GM12878 (cell line): Measurements from ENCODE around the gene WWC2. TPM values are rescaled to one million over a fixed set of nuclear protein-coding genes. Genes with fewer than 3 reads are reported as not detected.
"Not testable (repeated sequence)": the region's sequence is repeated elsewhere in the genome, so short reads cannot be mapped to it uniquely, and the experiment has no call there.

ENCODE experiments used
- ATAC-seq: fragments of 200-7000 bp; cut with Tn5 transposase; 3 replicates; pipeline ENCODE4 v1.9.1; 2020; ENCODE audit warnings: mild to moderate bottlenecking, moderate library complexity
- BruUV-seq: library from RNA; stranded (reverse); fragments of 400-500 nt; replicated peaks from 2 replicates; lab custom pipeline; 2021; lab: Mats Ljungman, UMichigan
- CTCF ChIA-PET: fragments of 300-600 bp; sonication (Branson Sonifier 250); formaldehyde crosslinking; extraction: SDS; loops from one replicate; lab custom pipeline; 2021; ENCODE audit warnings: inconsistent platforms; lab: Yijun Ruan, JAX
- POLR2A ChIA-PET: fragments of 350-600 bp; formaldehyde crosslinking; extraction: SDS; loops from one replicate; lab custom pipeline; 2021; ENCODE audit warnings: inconsistent platforms; lab: Charles Lee
- RAD21 ChIA-PET: fragments of 300-600 bp; sonication (Branson Sonifier 250); formaldehyde crosslinking; loops from one replicate; lab custom pipeline; 2023; ENCODE audit warnings: antibody characterized with exemption; ENCODE audit not compliant: unreplicated experiment; lab: Charles Lee
- SMC1A ChIA-PET: fragments of 300-600 bp; sonication (Branson Sonifier 250); formaldehyde crosslinking; loops from one replicate; lab custom pipeline; 2023; ENCODE audit not compliant: unreplicated experiment, uncharacterized antibody; lab: Charles Lee
- DNase-seq: peaks from one replicate; pipeline ENCODE4 v3.0.0-alpha.2; 2011; ENCODE audit warnings: low read depth, low spot score
- FAIRE-seq: peaks from 3 replicates; lab custom pipeline; 2011; peaks lifted over from hg19 to GRCh38; lab: Jason Lieb, UNC
- H2AFZ ChIP-seq: 2 replicates; pipeline ENCODE4 v1.6.0; 2011; ENCODE audit warnings: low read depth, low read length, control low read depth; ENCODE audit not compliant: control insufficient read depth
- H3K27ac ChIP-seq: 2 replicates; pipeline ENCODE4 v1.5.1; 2011; ENCODE audit warnings: control low read depth; ENCODE audit not compliant: control insufficient read depth, insufficient read depth
- H3K27me3 ChIP-seq, 2 experiments: replicated peaks in 1 of 2; 2 replicates each; pipeline versions ENCODE4 v1.6.0 to v1.6.1; 2011; ENCODE audit warnings: low read length in 1 of 2; ENCODE audit not compliant: control insufficient read depth in 2 of 2, insufficient read depth in 2 of 2
- H3K36me3 ChIP-seq, 2 experiments: 2 replicates each; pipeline ENCODE4 v1.5.1; 2011; ENCODE audit warnings: low read length in 1 of 2; ENCODE audit not compliant: control insufficient read depth in 2 of 2, insufficient read depth in 2 of 2
- H3K4me1 ChIP-seq: 2 replicates; pipeline ENCODE4 v1.6.1; 2011; ENCODE audit warnings: mild to moderate bottlenecking, low read length, moderate library complexity, mixed read lengths; ENCODE audit not compliant: control insufficient read depth, insufficient read depth
- H3K4me2 ChIP-seq: 2 replicates; pipeline ENCODE4 v1.6.0; 2011; ENCODE audit warnings: control low read depth; ENCODE audit not compliant: control insufficient read depth, insufficient read depth
- H3K4me3 ChIP-seq: fragments of 200-600 bp; sonication (generic); 2 replicates; pipeline ENCODE4 v1.5.1; 2016
- H3K79me2 ChIP-seq: 2 replicates; pipeline ENCODE4 v1.6.0; 2011; ENCODE audit warnings: low read length; ENCODE audit not compliant: control insufficient read depth, insufficient read depth
- H3K9ac ChIP-seq: 2 replicates; pipeline ENCODE4 v1.8.0; 2011; ENCODE audit warnings: low read length, control low read depth, mixed read lengths; ENCODE audit not compliant: control insufficient read depth, insufficient read depth
- H3K9me3 ChIP-seq: replicated peaks from 3 replicates; pipeline ENCODE4 v1.5.1; 2011; ENCODE audit warnings: mild to moderate bottlenecking, low read length; ENCODE audit not compliant: control insufficient read depth, insufficient read depth
- H4K20me1 ChIP-seq: 2 replicates; pipeline ENCODE4 v1.6.0; 2011; ENCODE audit not compliant: control insufficient read depth, insufficient read depth
- BACH1 ChIP-seq: fragments of 450-650 bp; IDR thresholded peaks from 2 replicates; pipeline ENCODE4 v1.6.1; 2017; ENCODE audit warnings: mild to moderate bottlenecking, borderline replicate concordance
- EZH2 ChIP-seq: IDR thresholded peaks from 2 replicates; pipeline ENCODE4 v1.6.1; 2012; ENCODE audit warnings: low read depth, mild to moderate bottlenecking, control low read depth, inconsistent platforms, low read length, borderline replicate concordance; ENCODE audit not compliant: control insufficient read depth
- HDAC6 ChIP-seq: fragments of 200-600 bp; sonication (generic); IDR thresholded peaks from one replicate; pipeline ENCODE4 v1.8.0; 2017; ENCODE audit warnings: antibody characterized with exemption; ENCODE audit not compliant: unreplicated experiment
- NR2C1 ChIP-seq: fragments of 450-650 bp; IDR thresholded peaks from 2 replicates; pipeline ENCODE4 v1.6.1; 2017; ENCODE audit warnings: antibody characterized with exemption, mild to moderate bottlenecking, moderate library complexity
- RAD51 ChIP-seq: fragments of 450-650 bp; IDR thresholded peaks from 2 replicates; pipeline ENCODE4 v1.6.1; 2016; ENCODE audit warnings: moderate library complexity, mild to moderate bottlenecking, inconsistent platforms
- TCF7 ChIP-seq: IDR thresholded peaks from 2 replicates; pipeline ENCODE4 v1.6.1; 2014; ENCODE audit warnings: antibody characterized with exemption, borderline replicate concordance
- ZNF687 ChIP-seq: fragments of 450-650 bp; IDR thresholded peaks from 2 replicates; pipeline ENCODE4 v1.6.1; 2017; ENCODE audit warnings: mild to moderate bottlenecking, moderate library complexity
- WGBS: methylation state at CpG from one replicate; pipeline ENCODE4 v1.1.6; 2016; ENCODE audit warnings: low lambda C conversion rate; ENCODE audit not compliant: insufficient replicate concordance, insufficient coverage; ENCODE audit errors: missing lambda C conversion rate; 5-methylcytosine and 5-hydroxymethylcytosine counted together
- in situ Hi-C: fragments of 300-500 bp; cut with MboI; formaldehyde crosslinking; loops from 9 replicates; pipeline ENCODE4 v1.14.3; 2018; ENCODE audit warnings: mixed read lengths
- intact Hi-C: fragments of 100-400 bp; cut with micrococcal nuclease; formaldehyde crosslinking; loops from one replicate; pipeline ENCODE4 v1.14.2; 2022; ENCODE audit not compliant: unreplicated experiment
- polyA plus RNA-seq, 11 experiments: library from polyadenylated mRNA; depleted of rRNA in 4 of 11; unstranded in 6 of 11; stranded (reverse) in 5 of 11; fragments of >200 nt; fragmentation: Nextera tagmentation in 4 of 11; fragmentation: Illumina TruSeq in 1 of 11; extraction: Ambion mirVana in 4 of 11; extraction: Trizol in 1 of 11; gene quantifications; 1 replicate in 1 of 11; 2 replicates in 10 of 11; pipeline versions ENCODE4 v1.2.1 to v1.2.3, GENCODE V29; 2011 to 2016; ENCODE audit warnings: inconsistent platforms in 2 of 11, missing spikeins in 2 of 11, low read depth in 1 of 11
- total RNA-seq, 4 experiments: library from RNA; depleted of rRNA in 3 of 4; stranded (reverse); fragments of >200 nt in 3 of 4; fragmentation: Illumina TruSeq in 1 of 4; extraction: Trizol in 1 of 4; gene quantifications; 2 replicates each; pipeline versions ENCODE4 v1.2.1 to v1.2.3, GENCODE V29; 2013 to 2021
- TF ChIP-seq, protein P1 (sequence below): fragments of 450-650 bp; IDR thresholded peaks from 2 replicates; pipeline ENCODE4 v1.6.1; 2017; ENCODE audit warnings: antibody characterized with exemption, mild to moderate bottlenecking, moderate library complexity
- TF ChIP-seq, protein P2 (sequence below): IDR thresholded peaks from 2 replicates; pipeline ENCODE4 v1.6.1; 2011; ENCODE audit warnings: borderline replicate concordance, low read depth, mild to moderate bottlenecking, moderate library complexity, mixed read lengths, low read length; ENCODE audit not compliant: insufficient read depth; ENCODE audit errors: extremely low read length

WWC2 gene
- total and polyA plus RNA-seq, 10 of the 15 experiments (the other 5 are each of a cell fraction or from before 2014, with no cell fraction given): 0.02 to 0.72 (median 0.06) TPM; not detected in 3

GRCh38 chr4:183192571-183192970 is 93.5 kb downstream of the WWC2 start (continued):
- TF ChIP-seq, protein P1, sequence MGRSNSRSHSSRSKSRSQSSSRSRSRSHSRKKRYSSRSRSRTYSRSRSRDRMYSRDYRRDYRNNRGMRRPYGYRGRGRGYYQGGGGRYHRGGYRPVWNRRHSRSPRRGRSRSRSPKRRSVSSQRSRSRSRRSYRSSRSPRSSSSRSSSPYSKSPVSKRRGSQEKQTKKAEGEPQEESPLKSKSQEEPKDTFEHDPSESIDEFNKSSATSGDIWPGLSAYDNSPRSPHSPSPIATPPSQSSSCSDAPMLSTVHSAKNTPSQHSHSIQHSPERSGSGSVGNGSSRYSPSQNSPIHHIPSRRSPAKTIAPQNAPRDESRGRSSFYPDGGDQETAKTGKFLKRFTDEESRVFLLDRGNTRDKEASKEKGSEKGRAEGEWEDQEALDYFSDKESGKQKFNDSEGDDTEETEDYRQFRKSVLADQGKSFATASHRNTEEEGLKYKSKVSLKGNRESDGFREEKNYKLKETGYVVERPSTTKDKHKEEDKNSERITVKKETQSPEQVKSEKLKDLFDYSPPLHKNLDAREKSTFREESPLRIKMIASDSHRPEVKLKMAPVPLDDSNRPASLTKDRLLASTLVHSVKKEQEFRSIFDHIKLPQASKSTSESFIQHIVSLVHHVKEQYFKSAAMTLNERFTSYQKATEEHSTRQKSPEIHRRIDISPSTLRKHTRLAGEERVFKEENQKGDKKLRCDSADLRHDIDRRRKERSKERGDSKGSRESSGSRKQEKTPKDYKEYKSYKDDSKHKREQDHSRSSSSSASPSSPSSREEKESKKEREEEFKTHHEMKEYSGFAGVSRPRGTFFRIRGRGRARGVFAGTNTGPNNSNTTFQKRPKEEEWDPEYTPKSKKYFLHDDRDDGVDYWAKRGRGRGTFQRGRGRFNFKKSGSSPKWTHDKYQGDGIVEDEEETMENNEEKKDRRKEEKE: no peak
- TF ChIP-seq HDAC6: no peak
- TF ChIP-seq BACH1: no peak
- TF ChIP-seq RAD51: no peak
- TF ChIP-seq NR2C1: no peak
- TF ChIP-seq TCF7: no peak
- TF ChIP-seq EZH2: no peak
- TF ChIP-seq, protein P2, sequence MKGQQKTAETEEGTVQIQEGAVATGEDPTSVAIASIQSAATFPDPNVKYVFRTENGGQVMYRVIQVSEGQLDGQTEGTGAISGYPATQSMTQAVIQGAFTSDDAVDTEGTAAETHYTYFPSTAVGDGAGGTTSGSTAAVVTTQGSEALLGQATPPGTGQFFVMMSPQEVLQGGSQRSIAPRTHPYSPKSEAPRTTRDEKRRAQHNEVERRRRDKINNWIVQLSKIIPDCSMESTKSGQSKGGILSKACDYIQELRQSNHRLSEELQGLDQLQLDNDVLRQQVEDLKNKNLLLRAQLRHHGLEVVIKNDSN: no peak
- no peak for TF ChIP-seq ZNF687

DNA sequence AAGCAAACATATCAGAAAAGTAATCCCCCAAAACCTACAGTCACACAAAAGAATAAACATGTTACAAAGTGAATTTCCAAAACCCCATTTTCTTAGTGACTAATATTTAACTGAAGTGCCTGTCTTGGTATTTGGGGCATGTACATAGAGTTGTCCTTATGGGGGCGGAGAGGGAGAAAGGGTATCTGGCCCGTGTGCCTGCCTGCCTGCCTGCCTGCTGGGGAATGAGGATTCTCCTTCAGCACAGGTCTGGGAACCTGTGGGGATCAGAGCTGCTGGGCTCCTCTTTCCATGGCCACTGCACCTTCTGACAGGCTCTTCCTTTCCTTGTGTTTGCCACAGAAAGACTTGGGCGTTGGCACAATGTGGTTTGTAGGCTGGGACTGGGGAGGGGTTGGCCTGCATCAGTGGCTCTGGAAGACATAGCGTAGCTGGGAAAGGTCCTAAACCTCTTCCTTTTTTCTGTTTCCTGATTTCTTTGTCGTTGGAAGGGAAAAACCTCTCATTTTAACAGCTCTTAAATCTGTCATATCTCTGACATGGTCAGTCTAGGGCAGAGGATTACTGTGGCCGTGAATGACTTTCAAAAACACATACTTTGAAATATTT is 94.8 kb downstream of the WWC2 start:
- BruUV-seq, POLR2A ChIA-PET, CTCF ChIA-PET, H3K4me3 ChIP-seq, H4K20me1 ChIP-seq, FAIRE-seq, SMC1A ChIA-PET, ATAC-seq, H3K36me3 ChIP-seq, H3K9ac ChIP-seq, H3K9me3 ChIP-seq, H3K79me2 ChIP-seq, RAD21 ChIA-PET, intact Hi-C loops, H3K4me1 ChIP-seq, in situ Hi-C loops, H3K27me3 ChIP-seq, H3K27ac ChIP-seq, H2AFZ ChIP-seq, DNase-seq, H3K4me2 ChIP-seq: not testable (repeated sequence)
- 28% methylated on average over 5 of the region's 6 CpGs for WGBS
